ENCODE measurements around the gene DIS3L2.
A peak's percentile ranks its signal among the peaks of the same experiment; 100 is the strongest.

The DIS3L2 gene

GRCh38 chr2:231932985-231933915 is 28.3 kb upstream of the DIS3L2 start:
- H3K27me3 Mint-ChIP-seq, result peaks cover 34% of the 10 kb centered on the region
- DNase-seq (ENCODE audit: low spot score in 2 of 2), result peak in 1 of 2 donors; percentile 7
- no peaks in the 10 kb centered on the region for H3K36me3 Mint-ChIP-seq (ENCODE audit: insufficient read depth)
- no peaks in the 10 kb centered on the region for H3K9me3 Mint-ChIP-seq
- H3K4me1 Mint-ChIP-seq, result no peaks in the 10 kb centered on the region
- no peak overlapping the region for H3K4me3 Mint-ChIP-seq
- no peak overlapping the region for H3K27ac Mint-ChIP-seq (ENCODE audit: low read depth)
- no peak for ATAC-seq (replicated peaks; ENCODE audit: extremely low read depth, poor library complexity, severe bottlenecking)

GRCh38 chr2:231933916-231934401 is 27.6 kb upstream of the DIS3L2 start:
- DNase-seq (ENCODE audit: low spot score in 2 of 2) (peak in 1 of 2 donors; percentile 6), ATAC-seq (replicated peaks; ENCODE audit: extremely low read depth, poor library complexity, severe bottlenecking) (no peak)
- Mint-ChIP-seq H3K36me3 (ENCODE audit: insufficient read depth) (no peaks in the 10 kb centered on the region), H3K9me3 (no peaks in the 10 kb centered on the region), H3K27ac (ENCODE audit: low read depth) (no peak overlapping the region), H3K4me1 (no peaks in the 10 kb centered on the region), H3K27me3 (peaks cover 33% of the 10 kb centered on the region), H3K4me3 (no peak overlapping the region)

- Mint-ChIP-seq H3K36me3 (ENCODE audit: insufficient read depth) (no peaks in the 10 kb centered on the region), H3K27me3 (peaks cover 29% of the 10 kb centered on the region), H3K27ac (ENCODE audit: low read depth) (no peak overlapping the region), H3K4me3 (no peak overlapping the region), H3K9me3 (no peaks in the 10 kb centered on the region), H3K4me1 (no peaks in the 10 kb centered on the region)
- DNase-seq (ENCODE audit: low spot score in 2 of 2) (peak in 1 of 2 donors; percentile 7), ATAC-seq (replicated peaks; ENCODE audit: extremely low read depth, poor library complexity, severe bottlenecking) (no peak)
These were observed 26.9 kb upstream of the DIS3L2 start for GRCh38 chr2:231934441-231935206.

- peak in 1 of 2 donors; percentile 4 for DNase-seq (ENCODE audit: low spot score in 2 of 2)
- H3K27me3 Mint-ChIP-seq, result peaks cover 24% of the 10 kb centered on the region
- no peaks in the 10 kb centered on the region for H3K9me3 Mint-ChIP-seq
- no peak overlapping the region for H3K4me3 Mint-ChIP-seq
- no peak for ATAC-seq (replicated peaks; ENCODE audit: extremely low read depth, poor library complexity, severe bottlenecking)
- H3K36me3 Mint-ChIP-seq (ENCODE audit: insufficient read depth), result no peaks in the 10 kb centered on the region
- H3K4me1 Mint-ChIP-seq, result no peaks in the 10 kb centered on the region
- no peak overlapping the region for H3K27ac Mint-ChIP-seq (ENCODE audit: low read depth)
These were observed 26.3 kb upstream of the DIS3L2 start for GRCh38 chr2:231935207-231935524.

GRCh38 chr2:231935815-231936214 is 25.7 kb upstream of the DIS3L2 start:
- Mint-ChIP-seq H3K4me3 (no peak overlapping the region), H3K4me1 (no peaks in the 10 kb centered on the region), H3K36me3 (ENCODE audit: insufficient read depth) (no peaks in the 10 kb centered on the region), H3K27ac (ENCODE audit: low read depth) (no peak overlapping the region), H3K27me3 (peaks cover 26% of the 10 kb centered on the region), H3K9me3 (no peaks in the 10 kb centered on the region)
- ATAC-seq (replicated peaks; ENCODE audit: extremely low read depth, poor library complexity, severe bottlenecking) (no peak), DNase-seq (ENCODE audit: low spot score in 2 of 2) (no peak)

GRCh38 chr2:231936491-231936890 is 25.0 kb upstream of the DIS3L2 start:
- H3K9me3 Mint-ChIP-seq, result no peaks in the 10 kb centered on the region
- H3K27me3 Mint-ChIP-seq, result peaks cover 33% of the 10 kb centered on the region
- ATAC-seq (replicated peaks; ENCODE audit: extremely low read depth, poor library complexity, severe bottlenecking), result no peak
- no peak for DNase-seq (ENCODE audit: low spot score in 2 of 2)
- no peak overlapping the region for H3K4me3 Mint-ChIP-seq
- no peak overlapping the region for H3K27ac Mint-ChIP-seq (ENCODE audit: low read depth)
- no peaks in the 10 kb centered on the region for H3K36me3 Mint-ChIP-seq (ENCODE audit: insufficient read depth)
- H3K4me1 Mint-ChIP-seq, result no peaks in the 10 kb centered on the region

GRCh38 chr2:231937057-231937456 is 24.5 kb upstream of the DIS3L2 start:
- Mint-ChIP-seq H3K4me1 (no peaks in the 10 kb centered on the region), H3K4me3 (no peak overlapping the region), H3K27ac (ENCODE audit: low read depth) (no peak overlapping the region), H3K36me3 (ENCODE audit: insufficient read depth) (no peaks in the 10 kb centered on the region), H3K27me3 (peaks cover 36% of the 10 kb centered on the region), H3K9me3 (no peaks in the 10 kb centered on the region)
- ATAC-seq (replicated peaks; ENCODE audit: extremely low read depth, poor library complexity, severe bottlenecking) (no peak), DNase-seq (ENCODE audit: low spot score in 2 of 2) (no peak)

GRCh38 chr2:231939022-231939421 is 22.5 kb upstream of the DIS3L2 start:
- no peak overlapping the region for H3K4me3 Mint-ChIP-seq
- H3K27me3 Mint-ChIP-seq, result peaks cover 22% of the 10 kb centered on the region
- DNase-seq (ENCODE audit: low spot score in 2 of 2) (no peak), ATAC-seq (replicated peaks; ENCODE audit: extremely low read depth, poor library complexity, severe bottlenecking) (no peak)
- H3K4me1 Mint-ChIP-seq, result no peaks in the 10 kb centered on the region
- H3K36me3 Mint-ChIP-seq (ENCODE audit: insufficient read depth), result no peaks in the 10 kb centered on the region
- H3K9me3 Mint-ChIP-seq, result no peaks in the 10 kb centered on the region
- H3K27ac Mint-ChIP-seq (ENCODE audit: low read depth), result no peak overlapping the region

- Mint-ChIP-seq H3K9me3 (no peaks in the 10 kb centered on the region), H3K4me1 (no peaks in the 10 kb centered on the region), H3K4me3 (no peak overlapping the region), H3K27ac (ENCODE audit: low read depth) (no peak overlapping the region), H3K36me3 (ENCODE audit: insufficient read depth) (no peaks in the 10 kb centered on the region), H3K27me3 (peaks cover 22% of the 10 kb centered on the region)
- no peak for ATAC-seq (replicated peaks; ENCODE audit: extremely low read depth, poor library complexity, severe bottlenecking)
- DNase-seq (ENCODE audit: low spot score in 2 of 2), result no peak
These were observed 20.7 kb upstream of the DIS3L2 start for GRCh38 chr2:231940795-231941194.

GRCh38 chr2:231941673-231942072 is 19.8 kb upstream of the DIS3L2 start:
- Mint-ChIP-seq H3K27me3 (peaks cover 25% of the 10 kb centered on the region), H3K36me3 (ENCODE audit: insufficient read depth) (no peaks in the 10 kb centered on the region), H3K4me1 (no peaks in the 10 kb centered on the region), H3K9me3 (no peaks in the 10 kb centered on the region), H3K27ac (ENCODE audit: low read depth) (no peak overlapping the region), H3K4me3 (no peak overlapping the region)
- no peak for ATAC-seq (replicated peaks; ENCODE audit: extremely low read depth, poor library complexity, severe bottlenecking)
- DNase-seq (ENCODE audit: low spot score in 2 of 2), result no peak

- H3K27me3 Mint-ChIP-seq, result peaks cover 30% of the 10 kb centered on the region
- H3K4me3 Mint-ChIP-seq, result no peak overlapping the region
- no peaks in the 10 kb centered on the region for H3K4me1 Mint-ChIP-seq
- no peak for ATAC-seq (replicated peaks; ENCODE audit: extremely low read depth, poor library complexity, severe bottlenecking)
- no peak for DNase-seq (ENCODE audit: low spot score in 2 of 2)
- H3K36me3 Mint-ChIP-seq (ENCODE audit: insufficient read depth), result no peaks in the 10 kb centered on the region
- no peaks in the 10 kb centered on the region for H3K9me3 Mint-ChIP-seq
- no peak overlapping the region for H3K27ac Mint-ChIP-seq (ENCODE audit: low read depth)
These were observed 19.3 kb upstream of the DIS3L2 start for GRCh38 chr2:231942180-231942579.

GRCh38 chr2:231946241-231946814 is 15.2 kb upstream of the DIS3L2 start:
- H3K27me3 Mint-ChIP-seq, result peaks cover 30% of the 10 kb centered on the region
- DNase-seq (ENCODE audit: low spot score in 2 of 2) (no peak), ATAC-seq (replicated peaks; ENCODE audit: extremely low read depth, poor library complexity, severe bottlenecking) (no peak)
- no peak overlapping the region for H3K4me3 Mint-ChIP-seq
- no peaks in the 10 kb centered on the region for H3K36me3 Mint-ChIP-seq (ENCODE audit: insufficient read depth)
- no peak overlapping the region for H3K27ac Mint-ChIP-seq (ENCODE audit: low read depth)
- no peaks in the 10 kb centered on the region for H3K9me3 Mint-ChIP-seq
- H3K4me1 Mint-ChIP-seq, result no peaks in the 10 kb centered on the region
